GM18870 (cell line): ENCODE measurements around the gene JTB.

ENCODE experiments used
- ATAC-seq: cut with Tn5 transposase; IDR thresholded peaks from one replicate; pipeline ENCODE4 v1.9.1; 2021; ENCODE audit warnings: moderate library complexity; ENCODE audit not compliant: unreplicated experiment

JTB gene

GRCh38 chr1:153933955-153934354, 43.5 kb downstream of the JTB start:
- no peak for ATAC-seq

DNA sequence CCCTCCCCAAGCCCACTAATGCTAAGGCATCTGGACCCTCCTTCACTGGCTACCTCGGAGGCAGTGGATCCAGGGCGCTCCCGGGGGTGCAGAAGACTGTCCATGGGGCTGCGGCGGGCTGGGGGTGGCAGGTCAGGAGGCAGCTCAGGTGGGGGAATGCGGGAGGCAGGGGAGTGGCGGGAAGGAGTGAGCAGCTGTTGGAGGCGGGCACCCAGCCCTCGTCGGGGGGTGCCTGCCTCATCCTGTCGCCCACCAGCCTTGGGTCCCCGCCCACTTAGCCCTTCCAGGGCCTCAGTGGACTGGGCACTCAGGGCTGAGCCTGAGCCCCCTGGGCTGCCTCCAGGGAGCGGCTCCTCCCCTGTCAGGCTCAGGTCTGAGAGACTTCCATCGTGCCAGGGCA, 44.0 kb downstream of the JTB start:
- ATAC-seq = no peak

DNA sequence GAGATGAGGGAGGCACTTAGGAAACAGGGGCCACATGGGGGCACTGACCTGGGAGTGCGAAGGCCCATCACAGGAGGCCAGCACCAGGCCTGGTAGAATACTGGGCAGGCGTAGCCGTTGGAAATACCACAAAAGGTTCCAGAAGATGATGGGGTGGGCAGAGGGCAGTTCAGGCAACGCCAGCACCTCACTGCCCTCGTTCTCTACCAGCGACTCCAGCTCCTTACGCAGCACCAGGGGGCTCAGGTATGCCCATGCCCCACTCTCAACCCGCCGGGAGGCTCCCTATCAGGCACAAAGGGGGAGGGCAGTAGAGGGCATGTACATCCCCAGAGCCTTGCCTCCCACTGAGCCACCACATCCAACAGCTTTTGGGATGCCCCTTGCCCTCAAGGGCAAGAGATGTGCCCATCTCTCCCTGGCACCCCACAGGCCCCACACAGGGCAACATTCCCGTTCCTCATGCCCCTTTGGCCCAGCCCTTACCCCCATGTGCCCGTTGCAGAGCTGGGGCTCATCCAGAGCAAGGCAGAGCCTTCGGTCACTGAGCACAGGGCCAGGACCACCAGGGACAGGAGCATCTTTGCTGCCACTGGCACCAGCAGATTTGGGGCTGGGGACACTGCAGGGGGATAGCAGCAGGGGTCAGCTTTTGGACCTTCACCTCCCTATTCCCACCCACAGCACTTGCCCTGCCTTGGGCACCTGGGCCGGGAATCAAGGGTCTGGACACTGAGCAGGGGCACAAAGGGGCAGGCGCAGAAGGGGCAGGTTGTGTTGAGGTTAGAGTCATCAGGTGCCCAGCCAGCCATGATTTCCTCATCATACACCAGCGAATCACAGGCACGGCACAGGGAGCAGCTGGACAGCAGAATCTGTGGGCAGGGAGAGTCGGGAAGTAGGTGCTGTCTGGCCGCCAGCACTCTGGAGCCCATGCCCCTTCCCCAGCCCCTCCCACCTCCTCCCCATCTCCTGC, 45.0 kb downstream of the JTB start:
- no peak for ATAC-seq

GRCh38 chr1:153929981-153930948, 47.2 kb downstream of the JTB start:
- ATAC-seq = no peak

- ATAC-seq = no peak
These were observed 48.0 kb downstream of the JTB start for GRCh38 chr1:153929426-153929825.

DNA sequence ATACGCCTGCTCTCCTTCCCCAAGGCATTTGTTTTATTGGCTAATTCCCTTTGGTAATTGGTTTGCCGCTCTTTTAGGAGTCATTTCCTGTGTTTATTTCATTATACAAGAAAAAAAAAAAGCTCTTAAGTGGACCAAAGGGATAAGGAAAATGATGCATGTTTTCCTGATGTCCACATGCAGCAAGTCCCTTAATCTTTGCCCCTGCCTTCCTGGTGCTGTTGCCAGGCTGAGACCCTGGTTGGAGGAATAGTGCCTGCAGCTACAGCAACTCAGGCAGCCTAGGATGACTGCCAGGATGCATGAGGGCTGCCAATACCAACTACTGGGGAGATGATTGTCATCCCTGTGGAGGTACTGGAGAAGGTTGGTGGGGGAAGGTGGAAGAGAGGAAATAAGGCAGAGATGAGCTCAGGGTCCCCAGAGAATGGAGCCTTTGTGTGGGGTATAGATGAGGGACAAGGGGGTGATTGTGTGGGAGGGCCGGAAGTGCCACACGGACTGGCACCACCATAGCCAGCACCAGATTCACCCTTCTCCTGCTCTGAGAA, 48.6 kb downstream of the JTB start:
- ATAC-seq = no peak

DNA sequence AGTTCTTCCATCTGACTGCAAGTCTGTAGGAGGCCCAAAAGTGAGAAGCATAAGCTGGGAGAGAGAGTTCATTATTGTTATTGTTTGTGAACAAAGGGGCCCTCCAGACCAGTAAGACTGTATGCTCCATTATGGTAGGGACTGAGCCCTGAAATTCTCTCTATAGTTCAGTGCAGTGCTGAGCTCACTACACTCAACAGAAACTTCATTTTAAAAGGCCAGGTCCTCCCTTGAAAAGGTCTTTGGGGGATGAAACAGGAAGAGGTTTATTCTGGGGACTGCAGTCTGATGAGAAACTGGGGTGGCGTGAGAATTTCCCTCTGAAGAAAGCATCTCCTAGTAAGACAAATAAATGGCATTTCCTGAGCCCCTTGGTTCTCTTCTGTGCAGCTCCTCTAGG, 49.2 kb downstream of the JTB start:
- ATAC-seq = no peak

GRCh38 chr1:153926405-153926804, 51.1 kb downstream of the JTB start:
- ATAC-seq = no peak
